ENCODE results near the gene FOXK2.

GRCh38 chr17:82489851-82490511, 29.6 kb upstream of the FOXK2 start:
- TF ChIP-seq CTCF (conservative IDR thresholded peaks at IDR 0.05; ENCODE audit: low read length) = no peak
- no peak for TF ChIP-seq EZH2phosphoT487 (IDR thresholded peaks at IDR 0.05; ENCODE audit: borderline replicate concordance, low read depth, low read length)
